Thoracic aorta (tissue), 2 donors: ENCODE data around the gene SAA1. TPM values are rescaled to one million over a fixed set of nuclear protein-coding genes. Genes with fewer than 3 reads are reported as not detected.
"Not testable (repeated sequence)": the region's sequence is repeated elsewhere in the genome, so short reads cannot be mapped to it uniquely, and the experiment has no call there.

Source experiments
- ATAC-seq: fragments of 150-250 bp; one replicate; pipeline ENCODE4 v1.8.0; 2017; ENCODE audit warnings: low read depth; ENCODE audit not compliant: insufficient number of reproducible peaks, low FRiP score
- DNase-seq: peaks from one replicate; pipeline ENCODE4 v3.0.0-alpha.2; 2020; ENCODE audit warnings: low spot score
- H3K27ac ChIP-seq, 2 donors: fragments of 200-600 bp; sonication (generic); 1 replicate in 1 of 2; 2 replicates in 1 of 2; pipeline ENCODE4 v1.5.1; 2016; ENCODE audit warnings: mild to moderate bottlenecking in 2 of 2, moderate library complexity in 2 of 2
- H3K27me3 ChIP-seq: fragments of 200-600 bp; sonication (generic); replicated peaks from 2 replicates; pipeline ENCODE4 v1.6.0; 2016; ENCODE audit warnings: mild to moderate bottlenecking; ENCODE audit not compliant: insufficient read depth
- H3K36me3 ChIP-seq: fragments of 200-600 bp; sonication (generic); one replicate; pipeline ENCODE4 v1.5.1; 2016
- H3K4me1 ChIP-seq, 2 donors: fragments of 200-600 bp; sonication (generic); 1 replicate in 1 of 2; 2 replicates in 1 of 2; pipeline versions ENCODE4 v1.5.1 to v1.6.0; 2016; ENCODE audit warnings: low read depth in 2 of 2, mild to moderate bottlenecking in 1 of 2; ENCODE audit not compliant: control insufficient read depth in 1 of 2
- H3K4me3 ChIP-seq: fragments of 200-600 bp; sonication (generic); 2 replicates; pipeline ENCODE4 v1.5.1; 2016; ENCODE audit warnings: mild to moderate bottlenecking
- H3K9me3 ChIP-seq: fragments of 200-600 bp; sonication (generic); 2 replicates; pipeline ENCODE4 v1.5.1; 2016
- CTCF ChIP-seq: fragments of 200-600 bp; sonication (generic); IDR thresholded peaks from one replicate; pipeline ENCODE4 v1.5.1; 2019; ENCODE audit warnings: antibody characterized with exemption
- total RNA-seq, 2 donors: library from RNA; depleted of rRNA; stranded (reverse); fragments of >200 nt; gene quantifications; one replicate each; pipeline versions ENCODE4 v1.1.0 to v1.2.3, GENCODE V29; 2016

SAA1 gene
- total RNA-seq, 2 donors from 2014 or later, result 6.5 to 18.9 TPM

- H3K4me3 ChIP-seq, result no peak overlapping the region
- no peaks in the 10 kb centered on the region for H3K9me3 ChIP-seq
- H3K36me3 ChIP-seq, result no peaks in the 10 kb centered on the region
- no peaks in the 10 kb centered on the region for H3K4me1 ChIP-seq
- ATAC-seq (no peak), DNase-seq (no peak)
- TF ChIP-seq CTCF, result no peak
- no peak overlapping the region for H3K27ac ChIP-seq
- H3K27me3 ChIP-seq, result no peaks in the 10 kb centered on the region
These were observed 2.0 kb upstream of the SAA1 start for GRCh38 chr11:18264035-18264434.

- Histone ChIP-seq H3K27me3 (no peaks in the 10 kb centered on the region), H3K4me3 (no peak overlapping the region), H3K4me1 (no peaks in the 10 kb centered on the region), H3K27ac (no peak overlapping the region), H3K9me3 (no peaks in the 10 kb centered on the region), H3K36me3 (no peaks in the 10 kb centered on the region)
- ATAC-seq (no peak), DNase-seq (no peak)
- no peak for TF ChIP-seq CTCF
These were observed 1.1 kb upstream of the SAA1 start for GRCh38 chr11:18264677-18265555.

- H3K9me3 ChIP-seq, DNase-seq, H3K27me3 ChIP-seq, H3K36me3 ChIP-seq, H3K4me1 ChIP-seq, H3K27ac ChIP-seq, ATAC-seq, H3K4me3 ChIP-seq: not testable (repeated sequence)
These were observed 1.5 kb downstream of the SAA1 start for GRCh38 chr11:18267335-18268133.

- not testable (repeated sequence) for H3K27me3 ChIP-seq, H3K4me1 ChIP-seq, H3K9me3 ChIP-seq, H3K36me3 ChIP-seq, ATAC-seq, H3K27ac ChIP-seq, DNase-seq, H3K4me3 ChIP-seq
These were observed 3.2 kb downstream of the SAA1 start for GRCh38 chr11:18269252-18269651.

- no peaks in the 10 kb centered on the region for H3K36me3 ChIP-seq
- ATAC-seq, result no peak
These were observed 4.0 kb downstream of the SAA1 start for GRCh38 chr11:18270102-18270501.

More at GRCh38 chr11:18270102-18270501, 4.0 kb downstream of the SAA1 start:
- DNase-seq, result no peak
- no peak for TF ChIP-seq CTCF
- H3K4me1 ChIP-seq, result no peaks in the 10 kb centered on the region
- no peaks in the 10 kb centered on the region for H3K9me3 ChIP-seq
- H3K4me3 ChIP-seq, result no peak overlapping the region
- H3K27ac ChIP-seq, result no peak overlapping the region
- no peaks in the 10 kb centered on the region for H3K27me3 ChIP-seq
